HG02588 (cell line): ENCODE data around the gene SERPINA9.
"Not testable (repeated sequence)": the region's sequence is repeated elsewhere in the genome, so short reads cannot be mapped to it uniquely, and the experiment has no call there.

ENCODE experiments used
- ATAC-seq: cut with Tn5 transposase; IDR thresholded peaks from one replicate; pipeline ENCODE4 v1.9.1; 2021; ENCODE audit warnings: mild to moderate bottlenecking, moderate library complexity; ENCODE audit not compliant: unreplicated experiment

Gene SERPINA9

DNA sequence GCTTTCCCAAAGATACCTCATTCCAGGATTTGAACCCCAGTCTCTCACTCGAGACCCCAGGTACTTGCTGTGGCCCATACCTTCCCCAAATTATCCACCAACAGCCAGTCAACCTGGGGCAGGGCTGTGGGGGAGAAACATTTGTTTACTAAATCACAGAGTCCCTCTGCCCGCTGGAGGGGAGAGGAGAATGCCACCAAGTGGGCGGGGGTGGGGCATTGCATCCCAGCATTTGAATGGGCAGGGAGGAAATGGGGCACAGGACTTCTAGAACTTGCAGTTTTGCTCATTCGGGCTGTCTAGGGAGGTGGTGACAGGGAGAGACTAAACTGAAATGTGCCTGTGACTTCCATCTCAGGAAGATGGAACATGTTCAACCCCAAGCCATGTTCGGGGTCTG is 10.9 kb upstream of the SERPINA9 start:
- ATAC-seq = no peak

DNA sequence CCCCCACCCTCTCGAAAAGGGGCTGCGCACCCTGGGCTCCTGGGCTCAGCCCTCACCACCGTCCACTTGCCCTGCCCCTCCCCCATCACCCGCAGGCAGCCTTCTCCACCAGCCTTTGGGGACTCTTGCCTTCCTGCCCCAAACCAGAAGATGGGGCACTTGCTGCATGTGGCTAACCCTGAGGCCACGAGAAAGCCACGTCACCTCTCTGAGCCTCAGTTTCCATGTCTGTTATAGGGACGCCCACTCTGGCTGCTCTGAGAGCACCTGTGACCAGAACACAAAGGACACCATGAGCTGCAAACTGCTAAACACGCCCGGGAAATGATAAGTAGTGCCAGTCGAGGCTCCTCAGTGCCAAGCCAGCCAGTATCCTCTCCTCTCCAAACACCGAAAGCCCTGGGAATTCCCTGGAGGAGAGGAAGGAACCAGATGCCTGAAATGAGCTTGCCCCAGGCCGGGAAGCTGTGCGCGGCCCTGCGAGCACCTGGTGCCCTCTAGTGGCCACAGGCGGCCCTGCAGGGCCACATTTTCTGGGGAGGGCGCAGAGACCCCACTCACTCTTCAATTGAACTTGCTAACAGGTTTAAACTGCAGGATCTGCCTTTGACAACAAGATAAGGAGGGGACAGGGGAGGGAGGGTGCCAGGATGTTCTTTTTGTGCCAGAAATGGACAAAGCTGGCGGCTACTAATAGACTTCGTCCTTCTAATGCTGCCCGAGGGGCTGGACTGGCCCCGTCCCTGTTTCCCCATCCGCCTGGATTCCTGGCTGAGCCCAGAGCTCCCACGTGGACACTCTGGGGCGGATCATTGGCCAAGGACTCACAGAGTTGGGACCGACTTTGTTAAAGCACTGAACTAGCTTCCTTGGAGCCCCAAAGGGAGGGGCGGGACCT is 10.2 kb upstream of the SERPINA9 start:
- no peak for ATAC-seq

DNA sequence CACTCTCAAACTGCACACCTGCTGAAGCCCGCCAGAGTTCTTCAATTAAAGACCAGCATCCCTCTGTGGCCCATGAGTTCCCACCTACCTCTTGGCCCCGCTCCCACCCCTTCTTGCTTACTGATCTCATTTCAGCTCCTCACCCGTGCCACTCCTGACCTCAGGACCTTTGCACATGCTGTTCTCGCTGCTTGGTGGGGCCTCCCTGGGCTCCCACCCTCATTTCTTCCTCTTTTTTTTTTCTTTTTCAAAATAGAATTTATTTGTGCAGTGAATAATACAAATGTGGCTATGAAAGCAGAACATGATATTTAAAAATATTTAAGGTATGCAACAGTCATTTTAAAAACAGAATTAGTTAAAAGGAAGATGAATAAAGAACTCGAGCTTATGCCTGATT is 8.5 kb upstream of the SERPINA9 start:
- no peak for ATAC-seq

DNA sequence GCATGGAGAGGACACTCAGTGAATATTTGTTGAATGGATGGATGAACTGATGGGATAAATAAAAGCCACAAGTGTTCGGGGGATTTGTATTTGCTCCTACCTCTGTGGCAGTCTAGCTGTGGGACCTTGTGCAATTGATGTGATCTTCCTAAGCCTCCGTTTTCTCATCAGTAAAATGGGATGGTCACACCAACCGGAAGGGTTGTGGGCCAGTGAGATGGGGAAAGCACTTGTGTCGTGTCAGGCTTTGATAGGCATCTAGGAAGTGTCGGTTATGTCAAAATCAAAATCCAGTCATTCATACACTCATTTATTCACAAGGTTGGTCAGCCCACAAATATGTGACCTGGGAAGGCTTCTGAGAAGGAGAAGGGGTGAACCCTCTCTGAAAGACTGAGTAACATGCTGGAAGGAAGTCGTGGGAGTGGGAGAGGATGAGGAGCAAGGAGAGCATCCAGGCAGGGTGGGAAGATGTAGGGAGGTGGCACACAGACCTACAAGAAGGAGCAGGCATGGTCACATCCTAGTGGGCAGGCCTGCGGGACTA is 7.8 kb upstream of the SERPINA9 start:
- no peak for ATAC-seq

DNA sequence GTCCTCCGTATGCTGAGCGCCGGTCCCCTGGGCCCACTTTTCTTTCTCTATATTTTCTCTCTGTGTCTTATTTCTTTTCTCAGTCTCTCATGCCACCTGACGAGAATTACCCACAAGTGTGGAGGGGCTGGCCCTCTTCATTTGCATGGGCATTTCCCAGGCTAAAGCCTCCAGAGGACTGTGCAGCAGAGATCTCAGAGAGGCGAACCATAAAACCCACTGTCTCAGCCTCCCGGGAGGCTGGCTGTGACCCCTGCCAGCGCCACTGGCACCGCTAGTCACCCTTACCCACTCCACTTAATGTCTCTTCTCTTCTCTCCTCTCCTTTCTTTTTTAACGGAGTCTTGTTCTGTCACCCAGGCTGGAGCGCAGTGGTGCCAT is 7.1 kb upstream of the SERPINA9 start:
- ATAC-seq = peak; percentile 73

DNA sequence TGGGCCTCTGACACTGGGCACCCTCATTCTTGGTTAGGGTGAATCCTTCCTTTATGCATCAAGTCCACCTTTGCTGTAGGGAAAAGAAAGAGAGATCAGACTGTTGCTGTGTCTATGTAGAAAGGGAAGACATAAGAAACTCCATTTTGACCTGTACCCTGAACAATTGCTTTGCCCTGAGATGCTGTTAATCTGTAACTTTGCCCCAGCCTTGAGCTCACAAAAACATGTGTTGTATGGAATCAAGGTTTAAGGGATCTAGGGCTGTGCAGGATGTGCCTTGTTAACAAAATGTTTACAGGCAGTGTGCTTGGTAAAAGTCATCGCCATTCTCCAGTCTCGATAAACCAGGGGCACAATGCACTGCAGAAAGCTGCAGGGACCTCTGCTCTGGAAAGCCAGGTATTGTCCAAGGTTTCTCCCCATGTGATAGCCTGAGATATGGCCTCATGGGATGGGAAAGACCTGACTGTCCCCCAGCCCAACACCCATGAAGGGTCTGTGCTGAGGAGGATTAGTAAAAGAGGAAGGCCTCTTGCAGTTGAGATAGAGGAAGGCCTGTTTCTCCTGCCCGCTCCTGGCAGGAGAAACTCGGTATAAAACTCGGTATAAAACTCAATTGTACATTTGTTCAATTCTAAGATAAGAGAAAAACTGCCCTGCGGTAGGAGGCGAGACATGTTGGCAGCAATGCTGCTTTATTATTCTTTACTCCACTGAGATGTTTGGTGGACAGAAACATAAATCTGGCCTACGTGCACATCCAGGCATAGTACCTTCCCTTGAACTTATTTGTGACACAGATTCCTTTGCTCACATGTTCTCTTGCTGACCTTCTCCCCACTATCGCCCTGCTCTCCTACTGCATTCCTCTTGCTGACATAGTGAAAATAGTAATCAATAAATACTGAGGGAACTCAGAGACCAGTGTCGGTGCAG is 6.4 kb upstream of the SERPINA9 start:
- not testable (repeated sequence) for ATAC-seq

DNA sequence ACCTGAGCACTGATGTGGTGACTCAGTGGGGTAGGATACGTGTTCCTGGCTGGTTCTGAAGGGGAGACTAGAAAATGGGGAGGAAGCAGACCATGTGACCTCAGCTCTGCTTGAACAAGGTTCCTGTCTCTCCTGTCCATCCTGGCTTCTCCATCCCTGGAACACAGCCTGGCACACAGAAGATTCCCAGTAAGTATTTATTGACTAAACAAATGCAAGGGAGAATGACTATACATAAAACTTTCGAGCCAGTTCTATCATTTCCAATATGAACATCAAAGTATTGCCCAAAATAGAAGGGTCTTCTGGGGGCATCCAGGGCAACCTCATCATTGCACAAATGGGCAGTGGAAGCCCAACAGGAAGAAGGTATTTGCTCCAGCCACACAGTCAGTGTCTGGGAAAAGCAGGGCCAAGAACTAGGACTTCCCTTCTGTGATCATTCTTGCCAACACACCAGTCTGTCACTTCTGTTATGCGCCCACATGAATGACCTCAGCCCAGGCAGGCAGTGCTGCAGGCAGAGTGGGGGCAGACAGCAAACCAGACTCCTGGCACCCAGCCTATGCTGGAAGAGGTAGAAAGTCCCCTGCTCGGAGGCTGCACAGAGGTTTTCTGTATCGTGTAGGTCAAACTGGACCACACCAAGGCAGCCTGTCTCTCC is 5.6 kb upstream of the SERPINA9 start:
- ATAC-seq = peak; percentile 51

DNA sequence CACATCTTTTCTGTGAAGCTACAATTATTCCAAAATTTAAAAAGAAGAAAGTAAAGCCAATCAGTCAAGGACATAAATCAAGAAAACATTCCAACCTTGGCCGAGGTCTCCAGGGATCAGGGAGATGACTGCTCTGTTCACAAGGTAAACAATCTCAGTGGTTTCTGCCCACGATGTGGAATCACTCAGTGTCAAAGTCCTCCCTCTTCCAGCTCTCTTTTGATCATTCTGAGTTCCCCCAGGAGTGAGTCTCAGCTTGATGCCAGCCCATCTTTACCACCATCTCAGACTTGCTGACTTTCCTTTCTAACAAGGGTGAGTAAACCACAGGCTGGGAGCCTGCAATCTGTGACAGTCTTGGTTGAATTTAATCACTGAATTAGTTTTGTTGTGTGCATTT is 4.8 kb upstream of the SERPINA9 start:
- ATAC-seq = no peak

DNA sequence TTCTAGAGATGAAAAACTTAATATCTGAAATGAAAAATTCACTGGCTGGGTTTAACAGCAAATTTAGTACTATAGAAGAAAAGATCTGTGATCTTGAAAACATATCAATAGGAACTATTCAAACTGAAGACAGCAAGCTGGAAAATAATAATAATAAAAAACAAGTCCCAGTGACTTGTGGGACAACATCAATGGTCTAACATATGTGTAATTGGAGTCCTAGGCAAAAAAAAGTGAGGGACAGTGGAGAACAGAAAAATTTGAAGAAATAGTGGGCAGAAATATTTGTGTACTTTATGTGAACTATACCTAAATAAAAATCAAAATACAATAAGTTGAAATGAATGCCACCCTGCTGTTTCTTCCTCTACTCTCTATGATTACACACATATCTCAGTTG is 2.4 kb upstream of the SERPINA9 start:
- ATAC-seq = no peak

DNA sequence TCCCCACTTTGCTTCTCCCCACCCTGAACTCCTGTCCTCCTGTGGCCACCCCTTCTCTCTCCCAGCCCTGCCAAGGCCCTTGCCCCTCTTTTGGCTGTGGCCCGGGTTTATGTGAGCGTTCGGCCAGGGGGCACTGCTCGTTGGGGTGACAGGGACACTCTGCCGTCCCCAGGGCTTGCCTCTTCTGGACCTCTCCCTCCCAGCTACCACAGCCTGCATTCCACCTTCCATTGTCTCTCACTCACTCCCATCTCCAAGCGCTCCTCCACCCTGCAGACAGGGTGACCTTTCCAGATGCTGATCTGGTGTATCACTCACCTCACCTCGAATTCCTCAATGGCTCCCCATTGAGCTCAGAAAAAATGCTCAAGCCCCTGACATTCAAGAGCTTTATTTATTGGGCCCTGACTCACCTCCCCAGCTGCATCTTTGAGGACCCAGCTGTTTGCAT is 1.4 kb downstream of the SERPINA9 start:
- ATAC-seq = no peak

DNA sequence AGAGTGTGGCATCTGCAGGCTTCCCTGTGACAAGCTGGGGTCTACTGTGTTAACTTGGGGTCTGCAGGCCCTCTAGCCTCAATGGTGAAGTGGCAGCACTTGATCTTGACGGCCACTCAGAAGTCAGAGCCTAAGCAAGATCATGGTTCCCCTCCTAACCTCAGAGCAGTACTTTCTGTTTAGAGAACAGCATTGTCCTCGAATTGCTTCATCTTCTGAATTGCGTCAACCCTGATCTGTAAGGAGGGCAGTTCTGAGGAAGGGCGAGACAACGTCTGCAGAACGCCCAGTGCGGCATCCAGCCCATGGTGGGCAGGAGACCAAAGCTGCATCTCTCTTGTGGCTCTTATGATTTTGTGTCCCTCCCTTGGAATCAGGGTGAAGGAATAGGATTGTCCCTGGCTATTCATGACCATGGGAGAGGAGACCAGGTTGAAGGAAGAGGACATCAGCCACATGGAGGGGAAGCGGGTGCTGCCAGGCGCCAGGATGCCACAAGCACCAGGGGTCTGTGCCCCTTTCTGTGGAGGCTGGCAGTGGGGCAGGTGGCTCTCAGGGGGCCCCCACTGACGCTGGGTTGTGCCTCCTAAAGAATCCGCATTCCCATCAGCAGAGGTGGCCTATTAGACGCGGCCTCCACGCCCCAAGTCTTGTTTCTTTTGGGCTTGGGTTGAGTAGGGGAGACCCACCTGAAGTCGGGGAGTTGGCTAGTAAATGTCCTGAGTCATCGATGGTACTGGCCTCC is 2.2 kb downstream of the SERPINA9 start:
- ATAC-seq = no peak

DNA sequence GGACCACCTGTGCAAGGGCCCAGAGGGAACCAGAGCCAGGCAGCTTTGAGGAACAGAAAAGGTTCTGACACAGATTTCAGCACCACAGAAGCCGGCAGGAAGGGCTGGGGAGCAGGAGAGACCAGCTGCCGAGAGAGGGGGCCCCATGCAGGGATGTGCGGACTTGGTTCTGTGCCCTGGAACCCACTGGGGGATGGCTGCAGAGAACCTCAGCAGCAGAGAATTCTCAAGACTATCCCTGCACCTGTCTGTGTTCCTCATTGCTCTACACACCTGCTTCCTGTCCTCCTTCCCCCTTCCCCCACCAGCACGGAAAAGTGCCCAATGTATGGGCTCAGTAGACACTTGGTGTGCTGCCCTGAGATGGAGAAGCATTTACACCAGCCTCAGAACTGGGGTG is 3.2 kb downstream of the SERPINA9 start:
- no peak for ATAC-seq

DNA sequence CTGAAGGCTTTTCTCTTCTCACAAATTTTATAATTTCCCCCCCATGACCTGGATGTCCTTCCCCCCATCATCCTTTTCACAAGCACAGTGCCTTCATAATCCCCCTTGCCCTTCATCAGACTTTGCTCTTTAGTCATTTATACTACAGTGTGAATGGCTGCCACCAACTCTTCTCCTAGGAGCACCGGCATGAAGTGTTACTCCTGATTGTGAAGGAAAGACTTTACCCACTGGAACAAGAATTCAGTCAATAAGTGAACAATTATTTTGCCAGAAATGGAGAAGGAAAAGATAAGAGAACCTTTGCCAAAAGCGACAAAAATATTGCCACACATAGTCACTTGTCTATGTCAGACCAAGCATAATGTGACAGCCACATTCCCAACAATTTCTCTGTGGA is 5.0 kb downstream of the SERPINA9 start:
- ATAC-seq = no peak

DNA sequence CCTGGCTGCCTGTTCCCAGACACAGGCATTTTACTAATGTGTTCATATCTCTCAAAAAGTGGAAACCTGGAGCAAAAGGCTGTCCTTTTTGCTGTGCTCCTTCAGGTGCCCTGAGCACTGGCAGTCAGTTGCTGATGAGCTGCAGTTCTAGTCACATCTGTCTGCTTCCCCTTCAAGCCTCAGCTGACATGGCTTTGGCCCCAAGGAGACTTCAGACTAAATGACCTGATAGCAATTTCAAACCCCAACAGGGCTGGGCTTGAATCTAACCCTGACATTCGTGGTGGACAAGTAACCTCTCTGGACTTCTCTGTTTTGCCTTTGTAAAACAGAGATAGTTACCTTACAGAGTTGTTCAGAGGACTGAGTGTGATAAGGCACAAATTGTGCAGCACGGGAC is 5.7 kb downstream of the SERPINA9 start:
- ATAC-seq = no peak

DNA sequence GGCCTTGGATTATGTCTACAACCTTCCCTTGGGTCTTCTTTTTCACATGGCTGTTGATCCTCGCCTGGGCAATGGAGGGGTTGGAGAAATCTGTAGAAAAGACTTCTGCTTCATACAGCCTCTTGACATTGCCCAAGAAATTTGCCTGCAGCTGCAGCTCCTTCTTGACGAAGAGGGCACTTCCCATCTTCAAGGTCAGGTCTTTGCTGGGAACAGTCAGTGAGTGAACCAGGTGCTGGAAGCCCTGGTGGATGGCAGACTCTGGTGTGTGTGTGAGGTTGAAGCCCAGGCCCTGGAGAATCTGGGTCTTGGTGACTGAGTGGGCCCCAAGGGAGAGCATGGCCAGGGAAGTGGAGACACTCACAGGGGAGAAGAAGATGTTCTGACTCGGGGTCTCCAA is 6.7 kb downstream of the SERPINA9 start:
- no peak for ATAC-seq

DNA sequence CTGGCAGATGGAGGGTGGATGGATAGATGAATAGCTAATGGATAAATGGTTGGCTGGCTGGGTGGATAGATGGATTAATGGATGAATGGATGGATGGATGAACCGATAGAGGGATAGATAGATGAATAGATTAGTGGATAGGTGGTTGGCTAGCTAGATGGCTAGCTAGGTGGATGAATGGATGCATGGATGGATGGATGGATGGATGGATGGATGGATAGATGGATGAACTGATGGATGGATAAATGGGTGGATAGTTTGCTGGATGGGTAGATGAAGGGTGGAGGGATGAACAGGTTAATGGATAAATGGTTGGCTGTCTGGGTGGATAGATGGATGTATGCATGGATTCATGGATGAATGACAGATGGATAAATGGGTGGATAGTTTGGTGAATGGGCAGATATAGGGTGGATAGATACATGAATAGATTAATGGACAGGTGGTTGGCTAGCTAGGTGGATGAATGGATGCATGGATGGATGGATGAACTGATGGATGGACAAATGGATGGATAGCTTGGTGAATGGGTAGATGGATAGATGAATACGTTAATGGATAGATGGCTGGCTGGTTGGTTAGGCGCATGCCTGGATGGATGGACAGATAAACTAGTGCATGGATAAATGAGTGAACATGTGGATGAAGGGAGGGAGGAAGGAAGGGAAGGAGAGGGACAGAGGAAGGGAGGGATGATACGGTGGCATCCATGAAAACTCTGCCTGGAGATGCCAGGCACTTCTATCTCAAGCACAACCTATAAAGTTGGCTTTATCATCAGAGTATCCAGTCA is 8.1 kb downstream of the SERPINA9 start:
- ATAC-seq = no peak

DNA sequence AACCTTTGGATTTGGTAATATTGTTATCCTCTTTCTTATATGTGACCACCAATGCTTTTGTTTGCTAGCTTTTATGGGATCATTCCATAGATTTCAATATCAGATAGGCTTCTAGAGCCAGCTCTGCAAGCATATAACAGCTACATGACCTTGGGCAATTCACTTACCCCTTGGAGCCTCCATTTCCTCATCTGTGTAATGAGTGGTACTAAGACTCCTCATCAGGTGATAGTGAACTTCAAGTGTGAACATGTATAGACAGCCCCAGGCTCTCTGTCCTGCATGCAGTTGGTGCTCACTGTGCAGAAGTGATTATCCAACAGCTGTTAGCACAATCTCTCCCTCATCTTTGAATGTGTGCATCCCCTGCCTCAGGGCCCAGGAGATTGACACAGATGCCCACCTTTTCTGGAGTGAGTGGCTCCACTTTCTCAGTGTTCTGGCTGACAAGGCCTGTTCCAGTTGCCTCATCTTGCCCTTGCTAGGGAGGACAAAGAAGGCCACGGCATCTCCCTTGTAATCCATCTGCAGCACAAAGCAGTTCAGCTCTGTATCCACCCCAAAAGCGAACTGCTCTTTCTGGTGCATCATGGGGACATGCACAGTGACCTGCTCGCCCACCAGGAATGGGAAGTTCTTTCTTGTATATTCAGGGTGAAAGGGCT is 9.2 kb downstream of the SERPINA9 start:
- no peak for ATAC-seq

DNA sequence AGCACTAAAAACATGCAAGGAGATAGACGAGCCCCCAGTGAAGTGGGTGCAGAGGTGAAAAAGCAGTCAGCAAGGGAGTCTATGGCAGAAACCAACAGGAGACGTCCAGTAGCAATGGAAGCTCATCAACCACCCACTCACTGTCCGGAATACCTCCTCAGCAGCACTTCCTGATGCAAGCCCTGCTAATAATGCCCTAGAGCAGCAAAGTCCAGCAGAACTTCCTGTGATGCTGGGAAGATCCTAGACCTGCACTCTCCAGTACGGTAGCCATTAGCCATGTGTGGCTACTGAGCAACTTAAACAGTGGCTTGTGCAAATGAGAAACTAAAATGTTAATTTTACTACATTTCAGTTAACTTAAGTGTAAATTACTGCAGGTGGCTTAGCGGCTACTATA is 11.0 kb downstream of the SERPINA9 start:
- no peak for ATAC-seq

DNA sequence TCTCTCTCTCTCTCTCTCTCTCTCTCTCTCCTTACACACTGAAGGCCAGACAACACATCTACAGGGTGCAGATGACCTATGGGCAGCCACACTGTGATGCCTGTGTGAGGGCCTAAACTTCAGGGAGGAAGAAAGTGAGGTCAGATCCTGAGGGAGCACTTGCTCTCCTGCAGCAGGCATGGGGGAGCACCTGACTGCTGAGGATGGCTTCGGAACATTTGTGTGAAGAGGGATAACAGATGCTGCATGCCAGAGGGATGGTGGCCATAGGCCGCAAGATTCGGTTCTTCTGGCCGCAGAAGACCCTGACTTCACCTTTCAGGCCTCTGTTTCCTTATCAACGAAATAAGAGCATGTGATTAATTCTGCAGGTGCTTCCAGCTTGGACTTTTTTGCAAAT is 11.7 kb downstream of the SERPINA9 start:
- no peak for ATAC-seq
